NCI-H1930 (cell line): ENCODE data around the gene APBB2.
"Not testable (repeated sequence)": the region's sequence is repeated elsewhere in the genome, so short reads cannot be mapped to it uniquely, and the experiment has no call there.

Experiments used
- DNase-seq, 2 experiments: peaks; one replicate each; lab custom pipeline; 2025; lab: John Stamatoyannopoulos, UW

Gene APBB2

DNA sequence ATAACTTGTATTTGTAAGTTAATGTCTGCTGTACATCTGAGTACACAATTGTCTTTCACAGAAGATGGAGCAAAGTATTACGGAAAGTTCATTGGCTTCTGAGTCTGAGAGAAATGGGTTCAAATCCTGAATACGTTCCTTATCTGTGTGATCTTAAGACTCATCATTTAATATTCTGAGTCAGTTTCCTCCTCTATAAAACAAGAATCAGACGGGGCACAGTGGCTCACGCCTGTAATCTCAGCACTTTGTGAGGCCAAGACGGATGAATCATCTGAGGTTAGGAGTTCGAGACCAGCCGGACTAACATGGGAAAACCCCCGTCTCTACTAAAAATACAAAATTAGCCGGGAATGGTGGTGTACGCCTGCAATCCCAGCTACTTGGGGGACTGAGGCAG is 57.8 kb downstream of the APBB2 start:
- DNase-seq, result no peak

DNA sequence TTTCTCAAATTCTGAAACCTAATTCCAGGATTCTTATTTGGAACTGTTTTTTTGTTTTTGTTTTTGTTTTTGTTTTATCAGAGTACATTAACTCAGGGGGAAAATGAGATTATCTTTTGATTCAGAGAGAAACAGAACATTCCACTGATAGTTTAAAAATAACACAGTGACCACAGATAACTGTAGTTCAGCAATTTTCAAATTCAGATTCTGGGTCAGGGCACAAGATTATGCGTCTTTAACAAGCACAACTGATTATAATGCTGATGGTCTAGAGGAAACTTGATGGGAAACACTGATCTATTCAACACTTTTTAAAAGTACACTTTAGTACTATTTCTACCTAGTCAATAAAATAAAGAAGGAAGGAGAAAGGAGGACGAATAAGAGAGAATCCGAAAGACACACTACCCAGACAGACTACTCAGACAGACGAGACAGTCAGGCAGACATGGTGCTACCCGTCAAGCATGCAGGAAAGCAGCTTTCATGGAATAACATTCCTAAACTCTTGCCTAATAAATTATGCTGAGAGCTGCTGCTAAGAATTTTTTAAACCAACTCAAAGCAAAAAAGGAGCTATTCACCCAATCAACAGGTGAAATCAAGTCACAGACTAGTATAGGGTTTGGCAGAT is 59.0 kb downstream of the APBB2 start:
- no peak for DNase-seq

DNA sequence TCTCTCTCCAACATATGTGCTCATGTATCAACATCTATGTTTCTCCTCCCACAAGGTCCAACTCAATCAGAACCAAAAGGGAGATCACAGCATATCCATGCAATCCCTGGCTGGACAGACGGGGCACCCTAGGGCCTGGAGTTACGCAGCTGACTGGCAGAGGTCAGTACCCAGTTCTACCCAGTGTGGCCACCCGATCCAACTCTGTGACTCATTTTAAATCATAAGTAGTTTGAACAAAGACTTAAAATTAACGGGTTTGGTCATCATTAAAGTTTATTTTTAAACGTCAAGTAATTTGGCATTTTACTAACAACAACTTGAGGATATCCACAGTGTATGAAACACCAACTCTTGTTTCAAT is 59.5 kb downstream of the APBB2 start:
- no peak for DNase-seq

DNA sequence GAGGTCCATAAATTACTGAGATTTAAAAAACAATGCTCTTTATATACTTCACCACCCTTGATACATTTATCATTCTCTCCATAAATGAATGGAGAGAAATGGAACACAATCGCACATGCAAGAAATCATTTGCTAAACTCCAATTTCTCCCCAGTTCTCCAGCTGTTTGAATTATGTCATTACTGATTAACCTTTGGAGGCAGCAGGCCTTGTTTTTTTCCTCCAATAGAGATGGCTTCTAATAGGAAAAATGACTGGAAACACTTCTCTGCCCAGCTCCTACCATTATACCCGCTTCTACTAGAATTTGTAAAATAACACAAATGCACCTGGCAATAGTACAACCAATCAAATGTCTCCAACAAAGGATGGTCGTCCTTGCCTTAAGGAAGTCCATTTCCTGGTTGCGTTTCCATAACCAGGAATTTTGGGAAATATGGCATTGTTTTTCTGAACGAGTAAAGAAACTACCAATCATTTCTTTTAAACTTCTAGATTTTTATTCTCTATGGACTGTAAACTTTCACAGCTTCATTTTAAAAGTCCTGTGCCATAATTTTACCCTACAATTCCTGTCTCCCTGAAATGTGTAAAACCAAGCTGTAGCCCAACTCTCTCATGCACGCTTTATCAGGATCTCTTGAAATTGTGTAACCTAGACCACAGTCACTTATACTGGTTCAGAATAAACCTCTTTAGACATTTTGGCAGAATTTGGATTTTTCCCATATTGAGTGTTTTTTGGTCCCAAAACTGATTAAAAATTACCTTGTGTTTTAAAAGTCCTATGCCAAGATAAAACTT is 60.1 kb downstream of the APBB2 start:
- DNase-seq, result no peak

DNA sequence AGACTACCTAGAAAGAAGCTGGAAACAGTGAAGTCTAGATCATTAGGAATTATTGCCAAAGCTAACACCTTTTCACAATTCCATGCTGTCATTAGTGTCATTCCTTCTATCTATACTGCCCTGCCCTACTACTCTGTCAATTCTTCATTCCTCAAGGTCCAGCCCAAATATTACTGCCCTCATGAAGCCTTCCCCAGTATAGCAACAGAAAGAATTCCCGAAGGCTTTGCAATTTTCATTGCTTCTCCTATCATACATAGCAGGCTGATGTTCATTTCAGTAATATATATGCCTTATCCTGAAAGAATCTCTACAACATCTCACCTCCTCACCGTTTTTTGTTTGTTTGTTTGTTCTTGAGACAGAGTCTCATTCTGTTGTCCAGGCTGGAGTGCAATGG is 63.9 kb downstream of the APBB2 start:
- no peak for DNase-seq

DNA sequence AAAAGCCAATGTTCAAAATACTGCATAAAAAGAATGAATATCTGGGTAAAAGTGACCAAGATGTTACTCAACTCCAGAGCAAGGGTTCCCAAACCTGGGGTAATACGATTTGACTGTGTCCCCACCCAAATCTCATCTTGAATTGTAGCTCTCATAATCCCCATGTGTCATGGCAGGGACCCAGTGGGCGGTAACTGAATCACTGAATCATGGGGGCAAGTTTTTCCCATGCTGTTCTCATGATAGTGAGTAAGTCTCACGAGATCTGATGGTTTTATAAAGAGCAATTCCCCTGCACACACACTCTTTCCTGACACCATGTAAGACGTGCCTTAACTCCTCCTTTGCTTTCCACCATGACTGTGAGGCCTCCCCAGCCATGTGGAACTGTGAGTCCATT is 64.8 kb downstream of the APBB2 start:
- DNase-seq, result not testable (repeated sequence)

DNA sequence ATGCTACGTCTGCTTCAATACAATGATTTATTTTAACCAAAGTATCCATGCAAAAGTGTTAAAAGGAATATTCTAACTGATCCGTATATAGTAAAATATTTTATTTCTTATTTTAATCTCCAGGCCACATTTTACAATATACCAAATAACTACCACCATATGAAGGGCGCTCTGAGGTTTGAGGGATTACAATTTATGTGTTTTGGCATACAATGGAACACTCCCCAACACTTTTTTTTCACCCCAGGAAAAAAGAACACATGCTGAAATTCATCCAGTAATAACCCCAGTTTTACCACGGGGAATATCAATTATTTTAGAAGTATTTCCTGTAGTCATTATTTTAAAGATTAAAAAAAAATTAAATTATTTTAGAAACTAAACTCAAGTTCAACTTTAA is 65.4 kb downstream of the APBB2 start:
- no peak for DNase-seq

DNA sequence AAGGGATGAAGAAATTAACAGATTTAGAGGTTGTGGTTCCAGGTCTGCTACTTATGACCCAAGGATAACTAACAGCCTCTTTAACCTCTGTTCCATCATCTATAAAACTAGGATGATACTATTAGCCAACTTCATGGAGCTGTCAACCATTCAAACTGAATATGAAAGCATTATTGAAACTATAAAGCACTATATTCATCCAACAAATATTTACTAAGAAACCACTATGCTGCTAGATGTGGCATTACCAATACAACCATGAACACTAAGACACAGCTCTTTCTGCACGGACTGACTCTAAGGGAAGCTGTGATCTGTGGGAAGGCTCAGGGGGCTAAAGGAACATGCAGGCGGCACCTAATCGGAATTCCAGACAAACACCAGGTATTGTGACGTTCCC is 66.0 kb downstream of the APBB2 start:
- no peak for DNase-seq

DNA sequence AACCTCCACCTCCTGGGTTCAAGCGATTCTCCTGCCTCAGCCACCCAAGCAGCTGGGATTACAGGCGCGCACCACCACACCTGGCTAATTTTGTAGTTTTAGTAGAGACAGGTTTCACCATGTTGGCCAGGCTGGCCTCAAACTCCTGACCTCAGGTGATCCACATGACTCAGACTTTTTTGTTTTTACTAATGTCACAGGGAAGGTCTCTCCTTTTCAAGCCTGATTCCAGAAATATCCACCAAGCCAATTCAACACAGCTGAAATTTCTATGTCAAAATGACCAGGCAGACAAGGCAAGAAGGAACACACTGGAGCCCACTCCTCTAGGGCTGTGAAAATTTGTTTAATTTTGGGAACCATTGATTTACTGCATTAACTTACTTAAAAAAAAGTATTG is 66.8 kb downstream of the APBB2 start:
- DNase-seq, result not testable (repeated sequence)

DNA sequence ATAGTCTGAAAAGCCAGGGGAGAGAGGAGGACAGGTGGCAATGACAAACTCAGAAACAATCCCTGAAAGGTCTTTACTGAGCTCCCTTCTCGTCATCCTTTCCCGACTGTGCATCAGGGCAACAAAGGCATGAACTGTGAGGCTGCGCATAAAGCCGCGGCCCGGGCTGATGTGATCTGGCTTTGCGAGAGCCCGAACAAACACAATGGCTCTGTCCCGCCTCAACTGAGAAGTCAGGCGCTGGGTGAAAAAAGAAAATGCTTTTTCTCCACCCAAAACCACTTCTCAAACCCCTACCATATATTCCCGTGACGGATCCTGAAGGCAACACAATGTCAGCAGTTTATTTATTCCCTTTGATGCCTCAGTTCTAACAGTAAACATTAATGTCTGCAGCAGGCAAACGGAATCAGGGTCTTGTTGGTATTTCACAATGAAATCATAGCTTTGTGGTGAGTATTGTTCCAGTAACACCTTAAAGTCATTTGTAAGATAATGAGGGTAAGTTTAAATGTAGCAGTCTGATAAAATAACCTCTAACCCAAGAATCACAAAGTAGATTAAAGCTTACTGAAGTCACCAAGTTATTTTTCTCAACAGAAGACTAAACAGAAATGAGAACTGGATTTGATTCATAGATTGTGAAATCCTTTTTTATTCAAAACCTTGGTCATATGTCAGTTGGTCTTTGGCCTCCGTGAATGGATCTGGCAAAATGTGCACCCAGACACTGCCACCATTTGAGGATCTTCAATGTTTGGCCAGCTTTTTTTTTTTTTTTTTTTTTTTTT is 67.4 kb downstream of the APBB2 start:
- no peak for DNase-seq

DNA sequence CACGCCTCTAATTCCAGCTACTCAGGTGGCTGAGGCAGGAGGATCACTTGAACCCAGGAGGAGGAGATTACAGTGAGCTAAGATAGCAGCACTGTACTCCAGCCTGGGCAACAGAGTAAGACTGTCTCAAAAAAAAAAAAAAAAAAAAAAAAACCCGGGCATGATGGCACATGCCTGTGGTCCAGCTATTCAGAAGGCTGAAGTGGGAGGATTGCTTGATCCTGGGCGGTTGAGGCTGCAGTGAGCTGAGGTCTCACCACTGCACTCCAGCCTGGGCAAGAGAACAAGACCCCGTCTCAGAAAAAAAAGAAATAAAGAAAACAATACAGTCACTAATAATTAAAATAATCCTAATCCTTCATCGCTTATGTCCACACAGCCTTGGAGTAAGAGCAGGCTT is 68.1 kb downstream of the APBB2 start:
- DNase-seq, result no peak

DNA sequence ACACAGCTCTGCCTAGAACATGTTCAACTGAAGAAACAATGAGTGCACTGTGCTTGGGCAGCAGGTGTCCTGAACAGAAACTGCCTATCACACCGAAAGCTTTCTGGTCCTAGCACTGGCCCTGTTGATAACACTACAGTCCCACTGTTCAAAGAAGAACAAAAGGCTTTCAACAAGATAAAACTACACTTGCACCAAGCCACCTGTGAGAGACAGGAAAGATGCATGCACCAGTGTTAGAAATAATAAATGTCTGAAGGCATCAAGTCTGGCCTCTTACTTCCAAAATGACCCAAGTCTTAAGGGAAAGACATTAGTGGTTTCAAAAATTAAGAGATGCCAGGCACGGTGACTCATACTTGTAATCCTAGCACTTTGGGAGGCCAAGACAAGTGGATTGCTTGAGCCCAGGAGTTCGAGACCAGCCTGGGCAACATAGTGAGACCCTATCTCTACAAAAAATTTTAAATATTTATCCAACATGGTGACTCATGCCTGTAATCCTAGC is 68.7 kb downstream of the APBB2 start:
- DNase-seq, result no peak

DNA sequence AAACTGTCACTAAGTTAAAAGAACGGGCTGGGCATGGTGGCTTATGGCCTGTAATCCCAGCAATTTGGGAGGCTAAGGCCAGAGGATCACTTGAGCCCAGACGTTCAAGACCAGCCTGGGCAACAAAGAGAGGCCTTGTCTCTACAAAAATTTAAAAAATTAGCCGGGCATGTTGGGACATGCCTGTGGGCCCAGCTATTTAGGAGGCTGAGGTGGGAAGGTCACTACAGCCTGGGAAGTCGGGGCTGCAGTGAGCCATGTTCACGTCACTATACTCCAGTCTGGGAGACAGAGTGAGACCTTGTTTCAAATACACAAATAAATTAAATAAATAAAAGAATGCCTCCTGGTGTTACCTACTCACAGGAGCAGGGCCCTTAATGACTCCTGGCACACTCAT is 69.5 kb downstream of the APBB2 start:
- DNase-seq, result no peak

DNA sequence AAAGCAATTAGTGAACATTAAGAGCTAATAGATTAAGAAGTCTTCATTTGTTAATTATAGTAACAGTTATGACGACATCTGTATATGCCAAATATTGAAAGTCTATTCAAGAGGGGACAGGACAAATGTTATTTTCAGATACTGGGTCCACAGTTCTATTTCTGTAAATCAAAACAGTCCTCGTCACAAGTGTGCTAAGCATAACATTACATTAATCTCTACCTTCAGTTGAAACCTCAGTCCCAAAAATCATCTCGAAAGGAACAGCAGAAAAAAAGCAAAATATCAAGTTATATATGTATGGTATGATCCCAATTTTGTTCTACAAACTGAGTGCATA is 70.3 kb downstream of the APBB2 start:
- DNase-seq, result no peak

DNA sequence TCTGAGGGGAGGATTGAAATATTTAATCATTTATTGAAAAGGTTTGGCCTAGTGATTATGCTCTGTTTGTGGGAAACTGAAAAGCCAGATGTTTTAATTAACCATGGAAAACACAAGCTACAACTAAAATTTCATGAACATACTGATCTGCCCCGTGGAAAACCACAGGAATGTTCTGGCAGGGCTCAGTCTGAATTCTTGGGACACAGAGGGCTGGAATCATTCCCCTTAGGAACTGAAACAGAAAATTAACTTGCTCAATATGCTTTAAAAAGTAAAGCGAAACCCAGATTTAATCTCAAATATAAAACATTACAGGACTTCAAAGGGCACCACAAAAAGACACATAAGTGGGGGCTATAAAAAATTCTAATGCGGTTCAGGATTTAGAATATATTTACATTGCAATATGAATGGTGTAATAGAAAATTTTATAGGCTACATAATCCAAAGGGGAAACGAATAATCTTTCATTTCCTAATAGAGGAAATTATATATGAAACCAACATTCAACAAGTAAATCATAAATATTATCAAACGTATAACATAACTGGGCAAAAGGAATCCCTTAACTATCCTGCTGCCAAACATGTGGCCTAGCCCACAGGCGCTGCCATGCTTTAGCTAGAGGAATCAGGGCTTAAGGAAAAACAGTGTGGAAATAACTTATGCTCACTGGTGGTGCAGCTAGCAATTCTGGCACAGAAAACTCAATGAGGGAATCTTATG is 70.9 kb downstream of the APBB2 start:
- DNase-seq, result no peak

DNA sequence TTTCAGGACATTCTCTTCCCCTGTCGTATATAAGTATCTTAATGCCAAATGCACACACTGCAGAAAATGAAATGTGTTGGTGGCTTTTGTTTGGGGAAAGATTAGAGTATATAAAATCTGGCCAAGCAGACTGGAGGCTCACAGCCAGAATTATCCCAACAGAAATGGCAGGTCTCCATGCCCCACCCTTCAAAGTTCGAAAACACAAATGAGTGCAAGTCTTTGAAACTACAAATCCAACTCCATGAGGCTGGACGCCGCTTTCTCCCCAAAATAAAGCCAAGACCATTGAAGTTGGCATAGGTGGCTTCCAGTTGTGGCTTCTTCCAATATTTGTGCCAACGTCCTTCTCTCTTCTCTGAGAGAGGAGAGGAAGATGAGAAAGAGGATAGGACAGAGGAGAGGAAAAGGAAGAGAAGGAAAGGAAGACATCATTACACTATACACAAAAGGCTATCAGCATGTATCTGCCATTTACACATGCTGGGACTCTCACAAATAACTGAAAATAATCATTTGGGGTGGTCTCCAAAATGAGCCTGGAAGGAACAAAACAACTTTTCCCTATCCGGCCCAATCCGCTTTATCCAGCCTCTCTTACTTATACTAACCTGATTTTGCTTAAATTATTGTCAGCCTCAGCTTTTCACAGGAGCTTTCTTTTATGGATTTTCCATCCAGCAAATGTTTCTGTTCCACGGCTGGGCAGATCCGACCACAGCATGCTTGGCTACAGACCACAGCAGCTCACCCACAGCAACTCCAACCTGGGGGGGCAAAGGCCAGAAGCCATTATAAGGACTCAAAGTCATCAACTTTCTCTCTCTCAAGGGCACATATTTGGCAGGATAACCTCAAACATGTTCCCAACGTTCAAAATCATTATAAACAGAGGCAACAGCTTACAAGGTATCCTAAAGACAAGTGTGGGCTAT is 71.7 kb downstream of the APBB2 start:
- DNase-seq, result no peak

DNA sequence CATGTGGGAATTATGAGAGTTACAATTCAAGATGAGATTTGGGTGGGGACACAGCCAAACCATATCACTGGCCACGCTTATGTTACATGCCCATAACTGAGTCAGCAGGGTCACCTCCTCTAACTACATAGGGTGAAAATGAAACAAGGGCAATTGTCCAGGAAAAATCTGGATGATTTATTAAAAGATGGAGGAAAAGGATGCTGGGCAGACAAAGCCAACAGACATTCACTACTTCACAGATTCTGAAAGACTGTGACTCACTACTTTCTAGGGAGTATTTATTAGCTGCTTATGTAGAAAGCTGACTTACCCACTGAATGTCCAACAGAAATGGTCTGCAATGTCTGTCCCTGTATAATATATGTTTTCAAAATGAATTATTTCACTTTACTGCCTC is 72.4 kb downstream of the APBB2 start:
- no peak for DNase-seq

DNA sequence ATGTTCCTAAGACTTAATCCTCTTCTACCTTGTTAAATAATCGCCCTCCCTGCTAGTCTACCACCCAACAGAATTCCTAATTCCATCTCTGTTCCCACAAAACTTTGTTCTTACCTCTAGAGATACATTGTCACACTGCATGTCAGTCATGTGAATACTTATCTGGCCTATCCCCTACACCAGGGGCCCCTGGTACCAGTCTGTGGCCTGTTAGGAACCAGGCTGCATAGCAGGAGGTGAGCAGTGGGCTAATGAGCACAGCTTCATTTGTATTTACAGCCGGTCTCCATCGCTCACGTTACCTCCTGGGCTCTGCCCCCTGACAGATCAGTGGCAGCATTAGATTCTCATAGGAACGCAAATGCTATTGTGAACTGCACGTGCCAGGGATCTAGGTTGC is 73.9 kb downstream of the APBB2 start:
- DNase-seq, result no peak

DNA sequence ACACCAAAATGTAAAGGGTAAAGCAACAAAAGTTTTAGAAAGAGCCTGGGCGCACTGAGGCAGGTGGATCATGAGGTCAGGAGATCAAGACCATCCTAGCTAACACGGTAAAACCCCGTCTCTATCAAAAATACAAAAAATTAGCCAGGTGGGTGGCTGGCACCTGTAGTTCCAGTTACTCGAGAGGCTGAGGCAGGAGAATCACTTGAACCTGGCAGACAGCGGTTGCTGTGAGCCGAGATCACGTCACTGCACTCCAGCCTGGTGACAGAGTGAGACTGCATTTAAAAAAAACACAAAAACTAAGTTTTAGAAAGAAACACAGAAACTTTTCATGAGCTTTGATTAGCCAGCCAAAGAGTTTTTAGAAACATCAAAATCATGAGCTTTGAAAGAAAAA is 76.5 kb downstream of the APBB2 start:
- no peak for DNase-seq

DNA sequence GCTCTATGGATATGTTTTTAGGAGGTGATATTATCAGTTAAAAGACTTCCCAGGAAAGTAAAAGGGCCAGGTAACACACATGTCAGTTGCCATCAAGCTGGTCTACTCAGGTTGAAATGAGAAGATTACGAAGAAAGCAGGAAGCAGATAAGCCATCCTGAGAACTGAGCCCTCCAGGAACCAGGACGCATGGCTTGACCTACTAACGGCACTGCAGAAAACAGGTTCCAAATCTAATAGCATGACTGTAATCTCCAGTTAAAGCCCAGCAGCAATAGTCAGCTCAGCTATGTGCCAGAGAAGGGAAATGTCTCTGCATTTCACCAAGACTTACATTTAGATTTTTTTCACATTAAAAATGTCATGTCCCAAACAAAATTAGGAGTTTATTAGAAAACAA is 77.9 kb downstream of the APBB2 start:
- no peak for DNase-seq

DNA sequence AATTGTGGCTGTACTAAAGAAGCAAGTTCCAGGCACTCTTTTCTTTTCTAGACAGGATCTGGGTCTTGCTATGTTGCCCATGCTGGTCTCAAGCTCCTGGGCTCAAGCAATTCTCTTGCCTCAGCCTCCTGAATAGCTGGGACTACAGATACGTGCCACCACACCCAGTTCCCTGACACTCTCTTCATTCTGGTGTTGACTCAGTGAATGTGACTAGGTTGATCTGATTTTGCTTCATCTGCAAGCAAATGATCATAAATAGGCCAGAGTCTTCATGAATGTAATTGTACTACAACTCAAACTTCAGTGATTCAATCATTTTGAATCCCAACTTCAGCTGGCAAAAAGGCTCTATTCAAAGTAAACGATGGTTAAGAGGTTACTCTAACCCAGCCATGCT is 78.5 kb downstream of the APBB2 start:
- DNase-seq, result no peak
